HCT116 (cell line): ENCODE data around the gene STK39. TPM values are rescaled to one million over a fixed set of nuclear protein-coding genes. Genes with fewer than 3 reads are reported as not detected.

Source experiments
- ATAC-seq: fragments of 200-7000 bp; cut with Tn5 transposase; 2 replicates; pipeline ENCODE4 v1.9.1; 2020; ENCODE audit warnings: mild to moderate bottlenecking, moderate library complexity
- BruUV-seq: library from RNA; stranded (reverse); fragments of 400-500 nt; replicated peaks from 2 replicates; lab custom pipeline; 2021; lab: Mats Ljungman, UMichigan
- CTCF ChIA-PET: fragments of 300-600 bp; sonication (Branson Sonifier 250); formaldehyde crosslinking; loops from one replicate; lab custom pipeline; 2021; ENCODE audit warnings: antibody characterized with exemption; lab: Charles Lee
- POLR2A ChIA-PET: fragments of 300-600, 350-600 bp; sonication (Branson Sonifier 250); formaldehyde crosslinking; loops from one replicate; lab custom pipeline; 2021; ENCODE audit warnings: antibody characterized with exemption; lab: Charles Lee
- RAD21 ChIA-PET, 2 experiments: fragments of 300-600 bp; sonication (Branson Sonifier 250); formaldehyde crosslinking; loops; one replicate each; lab custom pipeline; 2023; ENCODE audit warnings: low total read pairs in 2 of 2; ENCODE audit not compliant: uncharacterized antibody in 2 of 2, unreplicated experiment in 2 of 2, low non-redundant PET in 1 of 2; lab: Charles Lee
- DNase-seq: peaks from one replicate; pipeline ENCODE4 v3.0.0-alpha.2; 2010; ENCODE audit warnings: low read depth, low spot score
- H2AFZ ChIP-seq: fragments of 200-600 bp; shearing (Covaris generic), sonication (generic); 2 replicates; pipeline ENCODE4 v1.6.1; 2017; ENCODE audit warnings: low read depth, mixed run types, mixed read lengths, antibody characterized with exemption, low read length; ENCODE audit not compliant: poor library complexity, severe bottlenecking
- H3K27ac ChIP-seq: 2 replicates; pipeline ENCODE4 v1.5.1; 2012; ENCODE audit warnings: low read depth, low read length
- H3K27me3 ChIP-seq: fragments of 200-600 bp; sonication (generic); 2 replicates; pipeline ENCODE4 v1.6.1; 2016; ENCODE audit warnings: mixed run types, low read length, mixed read lengths; ENCODE audit not compliant: insufficient read depth
- H3K36me3 ChIP-seq, 2 experiments: fragments of 200-500 bp in 1 of 2; fragments of 200-600 bp in 1 of 2; sonication (Bioruptor generic) in 1 of 2; sonication (generic) in 1 of 2; 2 replicates each; pipeline versions ENCODE4 v1.5.1 to v1.6.1; 2014 to 2016; ENCODE audit warnings: low read length in 2 of 2, inconsistent platforms in 1 of 2, mixed read lengths in 1 of 2, mixed run types in 1 of 2; ENCODE audit not compliant: insufficient read depth in 2 of 2, control insufficient read depth in 1 of 2
- H3K4me1 ChIP-seq, 2 experiments: fragments of 200-600 bp in 1 of 2; sonication (generic) in 1 of 2; 2 replicates each; pipeline versions ENCODE4 v1.5.1 to v1.6.1; 2012 to 2017; ENCODE audit warnings: low read length in 2 of 2, inconsistent platforms in 1 of 2, mild to moderate bottlenecking in 1 of 2, mixed read lengths in 1 of 2, mixed run types in 1 of 2, moderate library complexity in 1 of 2; ENCODE audit not compliant: insufficient read depth in 2 of 2, control insufficient read depth in 1 of 2
- H3K4me2 ChIP-seq: fragments of 200-600 bp; sonication (generic); 2 replicates; pipeline ENCODE4 v1.6.1; 2017; ENCODE audit warnings: mixed run types, low read length, mixed read lengths
- H3K4me3 ChIP-seq, 2 experiments: fragments of 200-600 bp in 1 of 2; sonication (generic) in 1 of 2; replicated peaks in 1 of 2; 2 replicates each; pipeline ENCODE4 v1.5.1; 2011 to 2016; ENCODE audit warnings: low read length in 2 of 2, control low read depth in 1 of 2, low read depth in 1 of 2, mild to moderate bottlenecking in 1 of 2, mixed read lengths in 1 of 2, mixed run types in 1 of 2
- H3K79me2 ChIP-seq: fragments of 200-600 bp; sonication (generic); 2 replicates; pipeline ENCODE4 v1.6.1; 2017; ENCODE audit warnings: mild to moderate bottlenecking, mixed run types, low read length, moderate library complexity, mixed read lengths; ENCODE audit not compliant: insufficient read depth
- H3K9ac ChIP-seq: fragments of 200-600 bp; sonication (generic); 2 replicates; pipeline ENCODE4 v1.6.1; 2016; ENCODE audit warnings: low read length, mixed read lengths
- H3K9me2 ChIP-seq: fragments of 200-600 bp; sonication (generic), shearing (Covaris generic); 2 replicates; pipeline ENCODE4 v1.6.1; 2017; ENCODE audit warnings: mixed run types, mild to moderate bottlenecking, moderate library complexity; ENCODE audit not compliant: insufficient read depth
- H3K9me3 ChIP-seq, 2 experiments: fragments of 200-500 bp in 1 of 2; fragments of 200-600 bp in 1 of 2; sonication (Bioruptor generic) in 1 of 2; sonication (generic) in 1 of 2; 2 replicates each; pipeline ENCODE4 v1.6.1; 2014 to 2017; ENCODE audit warnings: low read length in 2 of 2, mixed read lengths in 2 of 2, inconsistent platforms in 1 of 2, low read depth in 1 of 2, mild to moderate bottlenecking in 1 of 2, mixed run types in 1 of 2, moderate library complexity in 1 of 2; ENCODE audit not compliant: control insufficient read depth in 1 of 2, insufficient read depth in 1 of 2
- H4K20me1 ChIP-seq: fragments of 200-600 bp; sonication (generic), shearing (Covaris generic); 2 replicates; pipeline ENCODE4 v1.6.1; 2017; ENCODE audit warnings: mixed run types, mild to moderate bottlenecking, moderate library complexity; ENCODE audit not compliant: insufficient read depth
- CBX3 ChIP-seq: IDR thresholded peaks from 2 replicates; pipeline ENCODE4 v1.6.1; 2012; ENCODE audit warnings: low read depth
- CEBPB ChIP-seq: IDR thresholded peaks from 2 replicates; pipeline ENCODE4 v1.6.1; 2012; ENCODE audit warnings: low read depth
- EZH2 ChIP-seq: fragments of 200-600 bp; sonication (generic); IDR thresholded peaks from 2 replicates; pipeline ENCODE4 v1.6.1; 2017; ENCODE audit warnings: antibody characterized with exemption, mixed run types
- SIN3A ChIP-seq: IDR thresholded peaks from 2 replicates; pipeline ENCODE4 v1.6.1; 2012; ENCODE audit warnings: low read depth
- SP1 ChIP-seq: IDR thresholded peaks from 2 replicates; pipeline ENCODE4 v1.6.1; 2012; ENCODE audit warnings: low read depth
- SRF ChIP-seq: IDR thresholded peaks from 2 replicates; pipeline ENCODE4 v1.6.1; 2012; ENCODE audit warnings: low read depth
- intact Hi-C: fragments of 100-400 bp; cut with micrococcal nuclease; formaldehyde crosslinking; loops from 2 replicates; pipeline ENCODE4 v1.10.0; 2022
- total RNA-seq: library from RNA; stranded (reverse); gene quantifications from one replicate; pipeline ENCODE4 v1.2.1, GENCODE V29; 2021; ENCODE audit not compliant: unreplicated experiment

STK39 gene
- total RNA-seq, 1 experiment from 2014 or later, result 118 TPM

GRCh38 chr2:168230389-168230788 is 17.0 kb downstream of the STK39 start:
- no peaks in the 10 kb centered on the region for H3K27me3 ChIP-seq
- no peaks in the 10 kb centered on the region; a peak in 1 of 4 replicates for H3K9me3 ChIP-seq
- H3K9me2 ChIP-seq, result no peaks in the 10 kb centered on the region
- ChIA-PET POLR2A (no interaction called here), RAD21 (no interaction called here), CTCF (no interaction called here)
- intact Hi-C loops, result no loop called here
- H3K36me3 ChIP-seq, result peaks cover 0 to 30% of the 10 kb centered on the region in 2 experiments; a peak in 2 of 4 replicates
- TF ChIP-seq SIN3A (no peak), CBX3 (peak; percentile 24; the same call in 1 of the 2 replicates)
- H3K4me3 ChIP-seq, result no peak overlapping the region
- no peak overlapping the region for H2AFZ ChIP-seq
- H3K4me2 ChIP-seq, result no peak overlapping the region
- H3K27ac ChIP-seq, result no peak overlapping the region
- DNase-seq (no peak), ATAC-seq (0 out of 2 replicates have a peak, but pooled peaks have one; percentile 18)
- BruUV-seq, result no TSS peak
- H4K20me1 ChIP-seq, result no peaks in the 10 kb centered on the region
- peaks cover 10 to 37% of the 10 kb centered on the region in 2 experiments; a peak in 3 of 4 replicates for H3K4me1 ChIP-seq
- H3K9ac ChIP-seq, result no peak overlapping the region
- H3K79me2 ChIP-seq, result peaks cover 98% of the 10 kb centered on the region

- ChIA-PET POLR2A (no interaction called here), CTCF (no interaction called here), RAD21 (no interaction called here)
- H3K4me3 ChIP-seq, result no peak overlapping the region
- ATAC-seq (no peak), DNase-seq (no peak)
- no peaks in the 10 kb centered on the region for H3K9me2 ChIP-seq
- peaks cover 100% of the 10 kb centered on the region for H3K79me2 ChIP-seq
- peak overlapping the region; percentile 21 for H3K9ac ChIP-seq
- intact Hi-C loops, result no loop called here
- no TSS peak for BruUV-seq
- H3K4me2 ChIP-seq, result peak overlapping the region; percentile 26; the same call in 1 of the 2 replicates
- H2AFZ ChIP-seq, result no peak overlapping the region
- TF ChIP-seq SIN3A (no peak), SP1 (no peak), SRF (no peak), EZH2 (no peak), CEBPB (no peak)
- no peaks in the 10 kb centered on the region for H3K9me3 ChIP-seq
- peaks cover 58 to 78% of the 10 kb centered on the region in 2 experiments for H3K4me1 ChIP-seq
- peak overlapping the region; percentile 99; the same call in 1 of the 2 replicates for H3K27ac ChIP-seq
- no peaks in the 10 kb centered on the region for H4K20me1 ChIP-seq
- H3K36me3 ChIP-seq, result no peaks in the 10 kb centered on the region
- no peaks in the 10 kb centered on the region for H3K27me3 ChIP-seq
Measured at GRCh38 chr2:168224346-168224745, 23.0 kb downstream of the STK39 start.
